NT2/D1 (cell line): Measurements from ENCODE around the gene KCNIP1.
"Not testable (repeated sequence)": the region's sequence is repeated elsewhere in the genome, so short reads cannot be mapped to it uniquely, and the experiment has no call there.

ENCODE experiments used
- DNase-seq: peaks from one replicate; pipeline ENCODE4 v3.0.0-alpha.2; 2011; ENCODE audit warnings: low read depth, low spot score
- H3K27me3 ChIP-seq: 2 replicates; pipeline ENCODE4 v1.6.0; 2011; ENCODE audit warnings: mild to moderate bottlenecking; ENCODE audit not compliant: insufficient read length, insufficient read depth
- H3K36me3 ChIP-seq: 2 replicates; pipeline ENCODE4 v1.6.1; 2011; ENCODE audit warnings: mild to moderate bottlenecking, low read length, mixed read lengths; ENCODE audit not compliant: insufficient read depth, insufficient read length
- H3K4me1 ChIP-seq: 2 replicates; pipeline ENCODE4 v1.5.1; 2011; ENCODE audit not compliant: insufficient read depth, insufficient read length
- H3K4me3 ChIP-seq: 2 replicates; pipeline ENCODE4 v1.5.1; 2011; ENCODE audit warnings: low read depth; ENCODE audit not compliant: insufficient read length
- H3K9ac ChIP-seq: 2 replicates; pipeline ENCODE4 v1.6.0; 2011; ENCODE audit warnings: low read depth; ENCODE audit not compliant: insufficient read length
- H3K9me3 ChIP-seq: 2 replicates; pipeline ENCODE4 v1.5.1; 2011; ENCODE audit warnings: mild to moderate bottlenecking, low read length; ENCODE audit not compliant: insufficient read depth
- SUZ12 ChIP-seq: IDR thresholded peaks from 2 replicates; pipeline ENCODE4 v1.6.1; 2011; ENCODE audit not compliant: insufficient read length, insufficient read depth; ENCODE audit errors: extremely low read depth
- YY1 ChIP-seq: IDR thresholded peaks from 2 replicates; pipeline ENCODE4 v1.6.1; 2011; ENCODE audit not compliant: insufficient read length, insufficient read depth
- ZNF274 ChIP-seq: IDR thresholded peaks from 2 replicates; pipeline ENCODE4 v1.6.1; 2011; ENCODE audit warnings: mild to moderate bottlenecking, low read depth, low read length

The KCNIP1 gene

DNA sequence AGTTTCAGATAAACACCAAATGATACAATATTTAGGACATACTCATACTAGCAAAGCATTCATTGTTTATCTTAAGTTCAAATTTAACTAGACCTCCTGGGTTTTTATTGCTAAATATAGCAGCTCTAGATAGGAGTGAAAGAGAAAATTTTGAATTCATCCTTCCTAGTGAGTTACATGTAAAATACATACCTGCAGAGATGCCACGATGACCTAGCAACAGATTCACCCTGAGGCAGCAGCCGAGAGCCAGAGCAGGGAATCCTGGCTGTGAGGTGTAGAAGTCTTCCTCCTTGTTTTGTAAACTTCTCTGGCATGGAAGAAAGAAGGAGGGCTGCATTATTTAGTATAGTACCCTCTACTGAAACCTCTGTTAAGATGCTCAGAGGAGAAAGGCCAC lies 253.8 kb downstream of the KCNIP1 start:
- Histone ChIP-seq H3K9ac (no peak overlapping the region), H3K36me3 (no peaks in the 10 kb centered on the region), H3K9me3 (no peaks in the 10 kb centered on the region; the same call in 1 of the 2 replicates), H3K4me3 (no peak overlapping the region), H3K4me1 (peaks cover under 1% of the 10 kb centered on the region), H3K27me3 (no peaks in the 10 kb centered on the region)
- no peak for DNase-seq
- TF ChIP-seq YY1 (no peak), ZNF274 (no peak), SUZ12 (no peak)

DNA sequence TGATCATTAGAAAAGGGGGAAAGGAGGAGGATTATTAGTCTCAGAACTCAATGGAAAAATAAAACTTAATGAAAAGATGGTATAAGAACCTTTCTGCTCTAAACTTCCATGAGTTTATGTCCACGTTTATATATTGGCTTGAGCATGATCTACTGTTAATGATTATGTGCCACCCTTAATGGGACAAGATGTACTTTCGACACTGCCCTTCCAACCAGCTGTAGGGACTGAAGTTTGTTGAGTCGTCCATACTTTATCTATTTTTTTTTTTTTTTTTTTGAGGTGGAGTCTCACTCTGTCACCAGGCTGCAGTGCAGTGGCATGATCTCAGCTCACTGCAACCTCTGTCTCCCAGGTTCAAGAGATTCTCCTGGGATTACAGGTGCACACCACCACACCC lies 254.7 kb downstream of the KCNIP1 start:
- no peak for DNase-seq
- Histone ChIP-seq H3K4me3 (no peak overlapping the region), H3K9ac (no peak overlapping the region), H3K27me3 (no peaks in the 10 kb centered on the region), H3K4me1 (no peaks in the 10 kb centered on the region), H3K9me3 (no peaks in the 10 kb centered on the region; the same call in 1 of the 2 replicates), H3K36me3 (no peaks in the 10 kb centered on the region)
- TF ChIP-seq ZNF274, result no peak
- no peak for TF ChIP-seq YY1
- TF ChIP-seq SUZ12, result no peak

DNA sequence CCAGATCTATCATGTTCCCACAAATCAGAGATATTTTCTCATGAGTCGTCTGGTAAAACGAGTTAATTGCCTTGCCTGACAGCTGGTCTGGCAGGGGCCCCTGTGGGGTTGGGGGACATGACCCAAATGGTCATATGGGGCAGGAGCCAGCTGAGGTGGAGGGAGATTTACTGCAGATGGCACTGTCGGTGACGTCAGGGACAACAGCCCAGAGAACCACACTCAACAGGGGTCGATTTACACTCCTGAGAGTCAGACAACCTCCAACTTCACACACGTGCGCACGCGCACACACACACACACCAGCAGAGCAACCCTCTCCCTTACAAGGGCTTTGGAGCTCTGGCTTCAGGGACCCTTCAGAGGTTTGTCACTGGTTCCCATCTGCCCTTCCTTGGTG lies 256.3 kb downstream of the KCNIP1 start:
- no peak for DNase-seq
- TF ChIP-seq YY1 (no peak), SUZ12 (no peak), ZNF274 (no peak)

DNA sequence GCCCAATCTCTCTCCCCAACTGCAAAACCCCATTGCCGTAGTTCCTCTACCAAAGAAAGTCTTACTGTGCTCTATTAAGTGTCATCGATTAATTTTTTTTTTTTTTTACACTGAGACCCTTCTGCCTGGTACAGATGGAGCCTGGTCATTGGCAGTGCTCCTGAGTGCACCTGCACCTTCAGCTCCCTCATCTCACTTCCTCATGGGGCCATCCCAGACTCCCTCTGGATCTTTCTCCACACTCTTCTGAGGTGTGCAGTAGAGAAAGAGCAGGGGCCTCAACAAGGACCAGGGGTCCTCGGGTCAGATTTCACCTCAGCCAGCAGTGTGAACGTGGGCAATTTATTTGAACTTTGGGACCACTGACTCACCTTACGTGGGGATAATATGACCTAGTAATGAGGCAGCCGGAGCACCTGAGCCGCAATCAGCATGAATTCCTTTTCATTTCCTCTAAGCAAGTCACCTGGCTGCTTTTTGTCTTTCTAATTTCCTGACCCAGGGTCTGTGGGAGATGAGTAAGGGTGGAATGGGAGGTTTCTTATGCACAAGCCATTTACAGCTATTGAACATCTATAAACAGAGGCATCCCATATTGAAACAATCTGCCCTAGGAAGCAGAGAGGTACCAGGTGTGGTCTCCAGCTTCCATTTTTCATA lies 257.4 kb downstream of the KCNIP1 start:
- H3K4me1 ChIP-seq, result no peaks in the 10 kb centered on the region
- H3K27me3 ChIP-seq, result no peaks in the 10 kb centered on the region
- no peak for TF ChIP-seq YY1
- no peak for TF ChIP-seq SUZ12
- no peak for TF ChIP-seq ZNF274
- H3K4me3 ChIP-seq, result no peak overlapping the region
- no peaks in the 10 kb centered on the region for H3K36me3 ChIP-seq
- H3K9ac ChIP-seq, result no peak overlapping the region
- no peaks in the 10 kb centered on the region; the same call in 1 of the 2 replicates for H3K9me3 ChIP-seq
- no peak for DNase-seq

More for the DNA sequence above, 256.3 kb downstream of the KCNIP1 start:
- Histone ChIP-seq H3K4me1 (no peaks in the 10 kb centered on the region), H3K36me3 (no peaks in the 10 kb centered on the region), H3K4me3 (no peak overlapping the region), H3K27me3 (no peaks in the 10 kb centered on the region), H3K9me3 (no peaks in the 10 kb centered on the region; the same call in 1 of the 2 replicates), H3K9ac (no peak overlapping the region)

DNA sequence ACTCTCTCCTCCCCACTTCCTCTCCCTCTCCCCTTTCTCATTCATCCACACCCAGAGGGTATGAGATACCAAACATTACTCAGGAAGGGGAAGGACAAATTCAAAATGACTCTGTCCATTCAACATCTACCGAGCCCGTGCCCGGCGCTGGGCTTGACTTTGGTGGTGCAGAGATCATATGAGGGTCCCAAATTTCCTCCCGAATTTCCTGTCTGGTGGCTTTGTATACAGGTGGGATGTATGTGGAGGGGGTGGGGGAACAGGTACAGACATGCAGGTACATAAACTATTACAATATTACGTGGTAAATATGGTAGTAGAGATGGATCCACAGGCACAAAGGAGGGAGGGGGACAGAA lies 257.9 kb downstream of the KCNIP1 start:
- TF ChIP-seq ZNF274 (no peak), YY1 (no peak), SUZ12 (no peak)
- H3K9me3 ChIP-seq, result no peaks in the 10 kb centered on the region; the same call in 1 of the 2 replicates
- H3K9ac ChIP-seq, result no peak overlapping the region
- H3K4me3 ChIP-seq, result no peak overlapping the region
- H3K4me1 ChIP-seq, result no peaks in the 10 kb centered on the region
- H3K36me3 ChIP-seq, result no peaks in the 10 kb centered on the region
- no peak for DNase-seq
- no peaks in the 10 kb centered on the region for H3K27me3 ChIP-seq

DNA sequence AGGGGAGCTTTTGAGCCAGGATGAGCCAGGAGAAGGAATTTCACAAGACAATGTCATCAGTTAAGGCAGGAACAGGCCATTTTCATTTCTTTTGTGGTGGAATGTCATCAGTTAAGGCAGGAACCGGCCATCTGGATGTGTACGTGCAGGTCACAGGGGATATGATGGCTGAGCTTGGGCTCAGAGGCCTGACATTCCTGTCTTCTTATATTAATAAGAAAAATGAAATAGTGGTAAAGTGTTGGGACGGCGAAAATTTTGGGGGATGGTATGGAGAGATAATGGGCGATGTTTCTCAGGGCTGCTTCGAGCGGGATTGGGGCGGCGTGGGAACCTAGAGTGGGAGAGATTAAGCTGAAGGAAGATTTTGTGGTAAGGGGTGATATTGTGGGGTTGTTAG lies 258.5 kb downstream of the KCNIP1 start:
- H3K9ac ChIP-seq, H3K9me3 ChIP-seq, H3K4me1 ChIP-seq, H3K4me3 ChIP-seq, DNase-seq, H3K27me3 ChIP-seq, H3K36me3 ChIP-seq: not testable (repeated sequence)

DNA sequence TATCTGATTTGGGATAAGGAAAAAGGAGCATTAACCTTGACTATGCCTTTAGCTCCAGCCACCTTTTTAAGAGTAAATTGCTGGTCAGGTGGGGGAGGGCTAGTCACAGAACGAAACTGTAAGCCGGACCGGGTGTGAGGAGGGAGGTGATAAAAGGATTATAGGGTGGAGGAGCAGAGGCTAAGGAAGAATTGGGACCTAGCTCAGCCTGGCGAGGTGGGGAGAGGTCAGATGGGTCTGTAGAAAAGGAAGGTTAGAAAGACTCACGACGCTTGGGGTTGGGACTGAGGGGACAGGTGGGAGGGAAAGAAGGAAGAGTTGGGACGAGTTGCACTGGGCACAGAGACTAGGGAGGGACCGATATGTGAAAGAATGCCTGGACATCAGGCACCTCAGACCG lies 262.0 kb downstream of the KCNIP1 start:
- peak overlapping the region; percentile 11 for H3K4me3 ChIP-seq
- not testable (repeated sequence) for H3K9ac ChIP-seq, H3K4me1 ChIP-seq, H3K9me3 ChIP-seq, H3K36me3 ChIP-seq, H3K27me3 ChIP-seq, DNase-seq

DNA sequence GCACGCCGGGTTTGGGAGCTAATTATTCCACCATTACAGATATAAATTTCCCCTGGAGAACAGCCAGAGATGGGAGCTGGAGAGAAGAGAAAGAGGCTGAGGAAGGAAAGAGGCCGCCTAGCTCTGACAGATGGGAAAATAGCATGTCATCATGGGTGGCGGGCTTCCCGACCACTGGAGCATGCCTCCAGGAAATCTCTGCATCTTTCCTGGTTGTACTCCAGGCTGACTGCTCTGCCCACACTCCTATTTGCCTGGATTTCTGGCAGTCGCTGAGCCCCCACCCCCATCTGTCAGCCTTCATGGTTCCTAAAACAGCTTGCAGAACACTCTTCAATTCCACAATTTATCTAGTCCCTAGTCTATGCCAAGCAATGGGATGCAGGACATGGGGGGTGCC lies 265.4 kb downstream of the KCNIP1 start:
- Histone ChIP-seq H3K36me3 (no peaks in the 10 kb centered on the region), H3K27me3 (no peaks in the 10 kb centered on the region), H3K4me3 (no peak overlapping the region), H3K9ac (no peak overlapping the region), H3K9me3 (no peaks in the 10 kb centered on the region), H3K4me1 (peaks cover 8% of the 10 kb centered on the region)
- TF ChIP-seq SUZ12 (no peak), YY1 (no peak), ZNF274 (no peak)
- DNase-seq, result no peak
